Measurements from ENCODE around the gene DPP9.
"Not testable (repeated sequence)": the region's sequence is repeated elsewhere in the genome, so short reads cannot be mapped to it uniquely, and the experiment has no call there.

The DPP9 gene

GRCh38 chr19:4723595-4724514, at the start of gene DPP9:
Gene DPP9 (minus strand): TSS chr19:4723842. CDS start chr19:4719906, 3,936 bp downstream.
- peak; percentile 98 for DNase-seq (ENCODE audit: low spot score)

- no peak for DNase-seq (ENCODE audit: low spot score)
Observed at GRCh38 chr19:4773047-4773640, 49.5 kb upstream of the DPP9 start.

- DNase-seq (ENCODE audit: low spot score): no peak
Observed at GRCh38 chr19:4772566-4772965, 48.9 kb upstream of the DPP9 start.

- peak; percentile 62 for DNase-seq (ENCODE audit: low spot score)
Observed at GRCh38 chr19:4768934-4769777, 45.5 kb upstream of the DPP9 start.

GRCh38 chr19:4764393-4764660, 40.7 kb upstream of the DPP9 start:
- DNase-seq (ENCODE audit: low spot score): no peak

GRCh38 chr19:4763021-4763420, 39.4 kb upstream of the DPP9 start:
- no peak for DNase-seq (ENCODE audit: low spot score)

- no peak for DNase-seq (ENCODE audit: low spot score)
Observed at GRCh38 chr19:4760285-4760650, 36.6 kb upstream of the DPP9 start.

GRCh38 chr19:4759388-4760284, 36.0 kb upstream of the DPP9 start:
- DNase-seq (ENCODE audit: low spot score): peak; percentile 85

- DNase-seq (ENCODE audit: low spot score): no peak
Observed at GRCh38 chr19:4758659-4759058, 35.0 kb upstream of the DPP9 start.

GRCh38 chr19:4758082-4758481, 34.4 kb upstream of the DPP9 start:
- DNase-seq (ENCODE audit: low spot score): no peak

- no peak for DNase-seq (ENCODE audit: low spot score)
Observed at GRCh38 chr19:4755459-4755858, 31.8 kb upstream of the DPP9 start.

- DNase-seq (ENCODE audit: low spot score): no peak
Observed at GRCh38 chr19:4754248-4754647, 30.6 kb upstream of the DPP9 start.

- no peak for DNase-seq (ENCODE audit: low spot score)
Observed at GRCh38 chr19:4749870-4750590, 26.4 kb upstream of the DPP9 start.

GRCh38 chr19:4748589-4748988, 24.9 kb upstream of the DPP9 start:
- no peak for DNase-seq (ENCODE audit: low spot score)

- no peak for DNase-seq (ENCODE audit: low spot score)
Observed at GRCh38 chr19:4748185-4748584, 24.5 kb upstream of the DPP9 start.

- no peak for DNase-seq (ENCODE audit: low spot score)
Observed at GRCh38 chr19:4745986-4746385, 22.3 kb upstream of the DPP9 start.

GRCh38 chr19:4745175-4745574, 21.5 kb upstream of the DPP9 start:
- not testable (repeated sequence) for DNase-seq (ENCODE audit: low spot score)

GRCh38 chr19:4744451-4745174, 21.0 kb upstream of the DPP9 start:
- DNase-seq (ENCODE audit: low spot score): peak; percentile 49

GRCh38 chr19:4742723-4743646, 19.3 kb upstream of the DPP9 start:
- DNase-seq (ENCODE audit: low spot score): no peak

Measured in SW480 (cell line).